K562 (cell line): ENCODE results near the gene SUFU. TPM values are rescaled to one million over a fixed set of nuclear protein-coding genes. Genes with fewer than 3 reads are reported as not detected.
A peak's percentile ranks its signal among the peaks of the same experiment; 100 is the strongest.

Experiments used
- CBX3 ChIP-seq, 2 experiments: IDR thresholded peaks; 1 replicate in 1 of 2; 2 replicates in 1 of 2; pipeline ENCODE4 v1.6.1; 2012; ENCODE audit warnings: inconsistent platforms in 2 of 2, low read length in 2 of 2, borderline replicate concordance in 1 of 2, control low read depth in 1 of 2
- DEAF1 ChIP-seq: fragments of 450-650 bp; formaldehyde crosslinking; IDR thresholded peaks from 2 replicates; pipeline ENCODE4 v1.4.0; 2020; ENCODE audit warnings: mild to moderate bottlenecking, moderate library complexity
- FOXA3 ChIP-seq, 2 experiments: fragments of 450-650 bp in 1 of 2; sonication (generic) in 1 of 2; formaldehyde crosslinking; IDR thresholded peaks in 1 of 2; conservative IDR thresholded peaks in 1 of 2; 2 replicates each; pipeline versions ENCODE4 v1.4.0 to v1.8.0; 2020 to 2022; ENCODE audit warnings: mild to moderate bottlenecking in 2 of 2, missing genetic modification reagents in 1 of 2
- GABPB1 ChIP-seq: sonication (generic); formaldehyde crosslinking; IDR thresholded peaks from 2 replicates; pipeline ENCODE4 v1.8.0; 2022; ENCODE audit warnings: mild to moderate bottlenecking, missing genetic modification reagents
- MYBL2 ChIP-seq, 2 experiments: fragments of 450-650 bp in 1 of 2; sonication (generic) in 1 of 2; formaldehyde crosslinking in 1 of 2; IDR thresholded peaks; 2 replicates each; pipeline versions ENCODE4 v1.6.1 to v1.8.1; 2017 to 2022; ENCODE audit warnings: borderline replicate concordance in 1 of 2, inconsistent platforms in 1 of 2, low read depth in 1 of 2, mild to moderate bottlenecking in 1 of 2, missing genetic modification reagents in 1 of 2, moderate library complexity in 1 of 2
- NCOA1 ChIP-seq: fragments of 450-650 bp; IDR thresholded peaks from 2 replicates; pipeline ENCODE4 v1.6.1; 2016; ENCODE audit warnings: low read depth
- NFYB ChIP-seq: IDR thresholded peaks from 2 replicates; pipeline ENCODE4 v1.6.1; 2011; ENCODE audit warnings: mild to moderate bottlenecking, moderate library complexity; ENCODE audit not compliant: insufficient read length; ENCODE audit errors: extremely low read depth
- NR2C2 ChIP-seq, 2 experiments: fragments of 200-800 bp in 1 of 2; sonication (Bioruptor generic) in 1 of 2; sonication (generic) in 1 of 2; formaldehyde crosslinking in 1 of 2; IDR thresholded peaks; 2 replicates each; pipeline versions ENCODE4 v1.6.1 to v1.8.0; 2016 to 2022; ENCODE audit warnings: mild to moderate bottlenecking in 1 of 2, missing compliant biosample characterization in 1 of 2, missing genetic modification characterization in 1 of 2, missing genetic modification reagents in 1 of 2
- NRF1 ChIP-seq, 2 experiments: fragments of 450-650 bp; IDR thresholded peaks in 1 of 2; conservative IDR thresholded peaks in 1 of 2; 2 replicates each; pipeline ENCODE4 v1.6.1; 2014; ENCODE audit warnings: mild to moderate bottlenecking in 2 of 2
- POLR2AphosphoS5 ChIP-seq: IDR thresholded peaks from 2 replicates; pipeline ENCODE4 v1.6.1; 2011; ENCODE audit warnings: mild to moderate bottlenecking, low read depth, low read length, moderate library complexity; ENCODE audit not compliant: control insufficient read depth, insufficient read depth
- PURB ChIP-seq: sonication (generic); formaldehyde crosslinking; IDR thresholded peaks from 2 replicates; pipeline ENCODE4 v1.9.0; 2021; ENCODE audit warnings: low read depth, mild to moderate bottlenecking, missing genetic modification reagents
- RBM22 ChIP-seq: fragments of 200-400 bp; formaldehyde crosslinking; IDR thresholded peaks from 2 replicates; pipeline ENCODE4 v1.6.1; 2018; ENCODE audit warnings: low read length, low read depth; ENCODE audit not compliant: poor library complexity, severe bottlenecking
- SIRT6 ChIP-seq: IDR thresholded peaks from one replicate; pipeline ENCODE4 v1.6.1; 2012; ENCODE audit warnings: low read depth, mild to moderate bottlenecking, control low read depth, inconsistent platforms, low read length, moderate library complexity
- SMARCE1 ChIP-seq: fragments of 450-650 bp; IDR thresholded peaks from 2 replicates; pipeline ENCODE4 v1.7.1; 2016; ENCODE audit warnings: mild to moderate bottlenecking
- SNRNP70 ChIP-seq: fragments of 200-400 bp; formaldehyde crosslinking; optimal IDR thresholded peaks from 2 replicates; pipeline ENCODE3; 2017; ENCODE audit warnings: low read depth, low read length
- XRCC5 ChIP-seq: fragments of 200-400 bp; formaldehyde crosslinking; IDR thresholded peaks from 2 replicates; pipeline ENCODE4 v1.6.1; 2017; ENCODE audit warnings: low read depth, mild to moderate bottlenecking, low read length
- ZNF507 ChIP-seq: conservative IDR thresholded peaks from 2 replicates; pipeline ENCODE4 v1.6.1; 2017; ENCODE audit warnings: missing genetic modification characterization, missing compliant biosample characterization
- ZNF57 ChIP-seq: fragments of 450-650 bp; formaldehyde crosslinking; IDR thresholded peaks from 2 replicates; pipeline ENCODE4 v1.4.0; 2020; ENCODE audit warnings: mild to moderate bottlenecking, moderate library complexity
- polyA plus RNA-seq, 8 experiments: library from polyadenylated mRNA; depleted of rRNA in 4 of 8; stranded (reverse) in 5 of 8; unstranded in 3 of 8; fragments of >200 nt; fragmentation: Nextera tagmentation in 2 of 8; fragmentation: Illumina TruSeq in 1 of 8; extraction: Ambion mirVana in 2 of 8; extraction: Trizol in 1 of 8; gene quantifications; 2 replicates each; pipeline versions ENCODE4 v1.2.1 to v1.2.3, GENCODE V29; 2011 to 2014; ENCODE audit warnings: inconsistent platforms in 1 of 8, missing spikeins in 1 of 8
- total RNA-seq, 7 experiments: library from RNA; depleted of rRNA in 6 of 7; stranded (reverse); fragments of >200 nt in 6 of 7; fragmentation: Illumina TruSeq in 2 of 7; extraction: Trizol in 2 of 7; gene quantifications; 2 replicates each; pipeline versions ENCODE4 v1.2.1 to v1.2.3, GENCODE V29; 2011 to 2021; ENCODE audit warnings: low replicate concordance in 1 of 7
- TF ChIP-seq, protein P1 (sequence below): fragments of 450-650 bp; formaldehyde crosslinking; IDR thresholded peaks from 2 replicates; pipeline ENCODE4 v1.4.0; 2022; ENCODE audit warnings: missing genetic modification characterization
- TF ChIP-seq, protein P2 (sequence below): sonication (generic); formaldehyde crosslinking; IDR thresholded peaks from 2 replicates; pipeline ENCODE4 v1.8.1; 2023; ENCODE audit warnings: mild to moderate bottlenecking, missing genetic modification reagents

SUFU gene
- total and polyA plus RNA-seq, 9 of the 15 experiments (the other 6 are each of a cell fraction or from before 2014, with no cell fraction given), result 0.59 to 6.3 (median 0.82) TPM

DNA sequence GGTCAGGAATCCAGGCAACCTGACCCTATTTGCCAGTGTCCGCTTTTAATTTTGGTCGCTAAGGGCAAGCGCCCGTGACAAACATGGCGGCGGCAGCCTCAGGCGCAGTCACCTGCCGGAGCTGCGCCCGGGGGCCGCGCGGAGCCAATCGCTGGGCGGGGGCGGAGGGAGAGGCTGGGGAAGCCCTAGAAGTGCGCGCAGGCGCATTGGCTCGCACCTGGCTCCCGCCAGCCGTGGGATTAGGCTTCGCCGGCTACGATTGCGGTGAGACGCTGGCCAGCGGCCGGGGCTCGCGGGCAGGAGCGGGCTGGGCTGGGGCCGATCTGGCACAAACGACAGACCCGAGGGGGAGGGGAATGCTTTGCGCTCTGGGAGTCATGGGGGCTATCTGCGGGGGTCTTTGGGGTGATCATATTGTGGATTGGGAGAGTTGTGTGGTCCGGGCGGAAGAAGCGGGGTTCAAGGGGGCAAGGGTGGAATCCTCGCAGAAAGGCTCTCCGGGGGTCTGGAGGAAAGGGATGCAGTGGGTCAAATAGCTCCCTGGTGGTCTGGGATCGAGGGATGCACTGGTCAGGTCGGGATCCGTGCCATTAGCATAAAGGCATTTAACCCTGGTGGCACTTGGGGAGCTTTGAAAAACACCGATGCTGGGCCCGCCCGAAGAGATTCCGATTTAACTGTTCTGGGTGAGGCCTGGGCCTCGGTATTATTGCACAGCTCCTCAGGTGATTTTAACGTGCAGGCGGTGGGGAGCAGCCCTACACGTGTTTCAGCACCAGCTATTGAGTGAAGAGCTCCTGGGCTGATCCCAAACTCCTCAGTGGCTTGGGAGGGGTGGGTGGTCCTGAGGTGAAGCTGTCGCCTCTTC, 42.4 kb upstream of the SUFU start (continued):
- TF ChIP-seq NFYB (peak; percentile 63), SMARCE1 (no peak), NR2C2 (CRISPR knock-in tag; IDR thresholded peaks at IDR 0.05) (no peak), NR2C2 (tag; IDR thresholded peaks at IDR 0.05) (peak; percentile 90), ZNF57 (no peak), SIRT6 (no peak), NCOA1 (no peak), XRCC5 (no peak), RBM22 (no peak), CBX3 (IDR thresholded peaks at IDR 0.05; ENCODE audit: borderline replicate concordance in 1 of 2, low read length in 2 of 2) (peak in 1 of 2 experiments; percentile 13; a peak in 1 of 3 replicates), DEAF1 (CRISPR knock-in tag) (no peak), NRF1 (conservative IDR thresholded peaks at IDR 0.05 in 1 of 2, IDR thresholded peaks at IDR 0.05 in 1 of 2) (peak; percentile 95), GABPB1 (CRISPR knock-in tag) (0 out of 2 replicates have a peak, but pooled peaks have one; percentile 39), POLR2AphosphoS5 (no peak; the same call in 1 of the 2 replicates), ZNF507 (no peak), PURB (CRISPR knock-in tag) (no peak), SNRNP70 (no peak), FOXA3 (CRISPR knock-in tag; conservative IDR thresholded peaks at IDR 0.05 in 1 of 2, IDR thresholded peaks at IDR 0.05 in 1 of 2) (no peak), MYBL2 (IDR thresholded peaks at IDR 0.05; ENCODE audit: low read depth) (no peak), MYBL2 (CRISPR knock-in tag; IDR thresholded peaks at IDR 0.05; ENCODE audit: borderline replicate concordance) (no peak)
- TF ChIP-seq, protein P1, sequence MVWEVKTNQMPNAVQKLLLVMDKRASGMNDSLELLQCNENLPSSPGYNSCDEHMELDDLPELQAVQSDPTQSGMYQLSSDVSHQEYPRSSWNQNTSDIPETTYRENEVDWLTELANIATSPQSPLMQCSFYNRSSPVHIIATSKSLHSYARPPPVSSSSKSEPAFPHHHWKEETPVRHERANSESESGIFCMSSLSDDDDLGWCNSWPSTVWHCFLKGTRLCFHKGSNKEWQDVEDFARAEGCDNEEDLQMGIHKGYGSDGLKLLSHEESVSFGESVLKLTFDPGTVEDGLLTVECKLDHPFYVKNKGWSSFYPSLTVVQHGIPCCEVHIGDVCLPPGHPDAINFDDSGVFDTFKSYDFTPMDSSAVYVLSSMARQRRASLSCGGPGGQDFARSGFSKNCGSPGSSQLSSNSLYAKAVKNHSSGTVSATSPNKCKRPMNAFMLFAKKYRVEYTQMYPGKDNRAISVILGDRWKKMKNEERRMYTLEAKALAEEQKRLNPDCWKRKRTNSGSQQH (CRISPR knock-in tag), result no peak
- TF ChIP-seq, protein P2, sequence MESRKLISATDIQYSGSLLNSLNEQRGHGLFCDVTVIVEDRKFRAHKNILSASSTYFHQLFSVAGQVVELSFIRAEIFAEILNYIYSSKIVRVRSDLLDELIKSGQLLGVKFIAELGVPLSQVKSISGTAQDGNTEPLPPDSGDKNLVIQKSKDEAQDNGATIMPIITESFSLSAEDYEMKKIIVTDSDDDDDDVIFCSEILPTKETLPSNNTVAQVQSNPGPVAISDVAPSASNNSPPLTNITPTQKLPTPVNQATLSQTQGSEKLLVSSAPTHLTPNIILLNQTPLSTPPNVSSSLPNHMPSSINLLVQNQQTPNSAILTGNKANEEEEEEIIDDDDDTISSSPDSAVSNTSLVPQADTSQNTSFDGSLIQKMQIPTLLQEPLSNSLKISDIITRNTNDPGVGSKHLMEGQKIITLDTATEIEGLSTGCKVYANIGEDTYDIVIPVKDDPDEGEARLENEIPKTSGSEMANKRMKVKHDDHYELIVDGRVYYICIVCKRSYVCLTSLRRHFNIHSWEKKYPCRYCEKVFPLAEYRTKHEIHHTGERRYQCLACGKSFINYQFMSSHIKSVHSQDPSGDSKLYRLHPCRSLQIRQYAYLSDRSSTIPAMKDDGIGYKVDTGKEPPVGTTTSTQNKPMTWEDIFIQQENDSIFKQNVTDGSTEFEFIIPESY, result 0 out of 2 replicates have a peak, but pooled peaks have one; percentile 24
